Endothelial cell (in vitro differentiated cells): ENCODE data around the gene ABCB11. TPM values are rescaled to one million over a fixed set of nuclear protein-coding genes. Genes with fewer than 3 reads are reported as not detected.

Source experiments
- DNase-seq: peaks from one replicate; pipeline ENCODE4 v3.0.0; 2021; ENCODE audit warnings: low spot score
- H3K27ac Mint-ChIP-seq: one replicate; pipeline ENCODE4 v1.8.0; 2021; ENCODE audit warnings: mixed read lengths, inconsistent platforms; ENCODE audit not compliant: unreplicated experiment
- H3K27me3 Mint-ChIP-seq: one replicate; pipeline ENCODE4 v1.8.0; 2021; ENCODE audit warnings: mild to moderate bottlenecking, moderate library complexity, mixed read lengths, inconsistent platforms; ENCODE audit not compliant: unreplicated experiment
- H3K36me3 Mint-ChIP-seq: one replicate; pipeline ENCODE4 v1.8.0; 2021; ENCODE audit warnings: mild to moderate bottlenecking, low read depth, mixed read lengths, inconsistent platforms; ENCODE audit not compliant: unreplicated experiment
- H3K4me1 Mint-ChIP-seq: one replicate; pipeline ENCODE4 v1.8.0; 2021; ENCODE audit warnings: mild to moderate bottlenecking, mixed read lengths, inconsistent platforms; ENCODE audit not compliant: unreplicated experiment
- H3K4me3 Mint-ChIP-seq: one replicate; pipeline ENCODE4 v1.8.0; 2021; ENCODE audit warnings: mild to moderate bottlenecking, mixed read lengths, inconsistent platforms; ENCODE audit not compliant: unreplicated experiment
- H3K9me3 Mint-ChIP-seq: one replicate; pipeline ENCODE4 v1.8.0; 2021; ENCODE audit warnings: mixed read lengths, inconsistent platforms; ENCODE audit not compliant: unreplicated experiment
- total RNA-seq: library from RNA; stranded (reverse); fragmentation: NEBNext Ultra II Directional; extraction: Animal tissue kit (Norgen Biotek cat#: 25700); gene quantifications from one replicate; pipeline ENCODE4 v1.2.1, GENCODE V29; 2021; ENCODE audit not compliant: unreplicated experiment
- TF ChIP-seq, protein P1 (sequence below): fragments of 200-600 bp; sonication (generic); IDR thresholded peaks from one replicate; pipeline ENCODE4 v1.5.0; 2021; ENCODE audit warnings: antibody characterized with exemption; ENCODE audit not compliant: unreplicated experiment

The ABCB11 gene
- total RNA-seq, 1 donor from 2014 or later, result 1.9 TPM

GRCh38 chr2:169073211-169073962 is 42.3 kb upstream of the ABCB11 start:
- Mint-ChIP-seq H3K9me3 (no peaks in the 10 kb centered on the region), H3K27ac (no peak overlapping the region), H3K36me3 (no peaks in the 10 kb centered on the region), H3K27me3 (no peaks in the 10 kb centered on the region), H3K4me3 (no peak overlapping the region), H3K4me1 (no peaks in the 10 kb centered on the region)
- TF ChIP-seq, protein P1, sequence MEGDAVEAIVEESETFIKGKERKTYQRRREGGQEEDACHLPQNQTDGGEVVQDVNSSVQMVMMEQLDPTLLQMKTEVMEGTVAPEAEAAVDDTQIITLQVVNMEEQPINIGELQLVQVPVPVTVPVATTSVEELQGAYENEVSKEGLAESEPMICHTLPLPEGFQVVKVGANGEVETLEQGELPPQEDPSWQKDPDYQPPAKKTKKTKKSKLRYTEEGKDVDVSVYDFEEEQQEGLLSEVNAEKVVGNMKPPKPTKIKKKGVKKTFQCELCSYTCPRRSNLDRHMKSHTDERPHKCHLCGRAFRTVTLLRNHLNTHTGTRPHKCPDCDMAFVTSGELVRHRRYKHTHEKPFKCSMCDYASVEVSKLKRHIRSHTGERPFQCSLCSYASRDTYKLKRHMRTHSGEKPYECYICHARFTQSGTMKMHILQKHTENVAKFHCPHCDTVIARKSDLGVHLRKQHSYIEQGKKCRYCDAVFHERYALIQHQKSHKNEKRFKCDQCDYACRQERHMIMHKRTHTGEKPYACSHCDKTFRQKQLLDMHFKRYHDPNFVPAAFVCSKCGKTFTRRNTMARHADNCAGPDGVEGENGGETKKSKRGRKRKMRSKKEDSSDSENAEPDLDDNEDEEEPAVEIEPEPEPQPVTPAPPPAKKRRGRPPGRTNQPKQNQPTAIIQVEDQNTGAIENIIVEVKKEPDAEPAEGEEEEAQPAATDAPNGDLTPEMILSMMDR, result no peak
- no peak for DNase-seq

GRCh38 chr2:169072163-169072925 is 41.2 kb upstream of the ABCB11 start:
- Mint-ChIP-seq H3K4me1 (no peaks in the 10 kb centered on the region), H3K27me3 (no peaks in the 10 kb centered on the region), H3K4me3 (no peak overlapping the region), H3K36me3 (no peaks in the 10 kb centered on the region), H3K27ac (no peak overlapping the region), H3K9me3 (no peaks in the 10 kb centered on the region)
- TF ChIP-seq, protein P1, result no peak
- DNase-seq, result no peak

DNA sequence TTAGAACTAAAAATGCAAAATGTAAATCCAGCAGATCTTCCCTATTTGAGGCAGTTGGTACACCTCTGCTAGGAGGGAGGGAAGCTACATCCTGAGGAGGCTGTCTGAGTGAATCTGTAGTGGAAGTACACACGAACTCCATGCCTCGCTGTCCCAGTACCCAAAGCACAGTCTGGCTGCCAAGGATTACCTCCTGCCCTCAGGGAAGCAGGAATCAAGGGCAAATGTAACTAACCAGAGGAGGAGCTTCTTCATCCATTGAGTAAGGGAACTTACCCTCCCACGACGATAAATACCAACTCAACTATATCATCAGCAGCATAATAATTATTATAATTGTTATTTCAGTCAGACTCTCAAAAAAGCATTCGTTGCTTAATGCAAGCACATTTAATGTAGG is 40.3 kb upstream of the ABCB11 start:
- TF ChIP-seq, protein P1, result no peak
- no peak overlapping the region for H3K4me3 Mint-ChIP-seq
- no peaks in the 10 kb centered on the region for H3K27me3 Mint-ChIP-seq
- DNase-seq, result no peak
- no peak overlapping the region for H3K27ac Mint-ChIP-seq
- no peaks in the 10 kb centered on the region for H3K9me3 Mint-ChIP-seq
- no peaks in the 10 kb centered on the region for H3K36me3 Mint-ChIP-seq
- H3K4me1 Mint-ChIP-seq, result no peaks in the 10 kb centered on the region

DNA sequence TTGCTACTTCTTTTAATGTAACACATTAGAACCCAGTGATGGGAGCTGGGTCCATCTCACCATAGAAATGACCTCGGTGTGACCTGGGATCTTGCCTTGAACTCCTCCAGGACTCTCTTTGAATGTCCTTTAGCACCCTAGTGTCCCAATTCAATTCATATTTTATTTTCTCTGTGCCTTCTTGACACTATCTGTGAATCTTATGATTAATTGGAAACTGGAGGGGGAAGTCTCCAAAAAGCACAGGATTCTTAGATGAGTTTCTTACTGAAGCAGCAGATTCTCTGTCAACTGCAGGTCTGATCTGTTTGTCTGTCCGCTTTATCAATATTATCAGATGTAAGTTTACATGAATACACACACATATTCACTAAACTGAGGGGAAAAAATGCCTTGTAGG is 38.7 kb upstream of the ABCB11 start:
- TF ChIP-seq, protein P1, result no peak
- Mint-ChIP-seq H3K9me3 (no peaks in the 10 kb centered on the region), H3K27me3 (no peaks in the 10 kb centered on the region), H3K4me3 (no peak overlapping the region), H3K27ac (no peak overlapping the region), H3K4me1 (no peaks in the 10 kb centered on the region), H3K36me3 (no peaks in the 10 kb centered on the region)
- no peak for DNase-seq

DNA sequence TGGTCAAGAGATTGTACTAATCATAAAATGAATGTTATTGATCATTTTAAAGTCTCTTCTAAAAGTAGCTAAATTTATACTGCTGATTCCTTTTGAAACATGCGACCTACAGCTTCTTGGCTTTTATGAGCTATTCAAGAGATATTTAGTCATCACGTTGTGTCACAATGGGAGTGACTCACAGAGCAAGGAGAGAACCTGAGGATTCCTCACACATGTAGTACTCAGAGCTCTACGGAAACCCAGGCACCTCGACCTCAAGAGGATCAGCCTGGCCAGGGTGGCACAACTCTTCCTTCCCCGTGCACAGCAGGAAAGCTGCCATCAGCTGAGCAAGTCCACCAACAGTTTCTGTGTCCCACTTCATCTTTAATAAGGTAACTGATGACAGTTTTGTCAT is 38.2 kb upstream of the ABCB11 start, which contains the start of gene DHRS9:
TSS of gene DHRS9 (plus strand) at position 223 of the 400 bp plus-strand sequence. CDS start 12,019 bp downstream, outside the sequence.
- Mint-ChIP-seq H3K9me3 (no peaks in the 10 kb centered on the region), H3K36me3 (no peaks in the 10 kb centered on the region), H3K4me3 (no peak within 1 kb of the TSS), H3K4me1 (no peaks in the 10 kb centered on the region), H3K27me3 (no peaks in the 10 kb centered on the region), H3K27ac (no peak within 1 kb of the TSS)
- DNase-seq, result no peak
- TF ChIP-seq, protein P1, result no peak
